Large intestine (tissue), 3 donors: Measurements from ENCODE around the gene TEAD1. TPM values are rescaled to one million over a fixed set of nuclear protein-coding genes. Genes with fewer than 3 reads are reported as not detected.

ENCODE experiments used
- DNase-seq, 2 donors: peaks; one replicate each; pipeline versions ENCODE4 v3.0.0 to v3.0.0-alpha.2; 2013
- H3K27ac ChIP-seq: one replicate; pipeline ENCODE4 v1.5.1; 2013; ENCODE audit warnings: low read length
- H3K27me3 ChIP-seq: 2 replicates; pipeline ENCODE4 v1.6.1; 2013; ENCODE audit warnings: low read length; ENCODE audit not compliant: control insufficient read depth, insufficient read depth
- H3K36me3 ChIP-seq: 2 replicates; pipeline ENCODE4 v1.6.1; 2013; ENCODE audit warnings: low read length; ENCODE audit not compliant: control insufficient read depth, insufficient read depth
- H3K4me1 ChIP-seq: one replicate; pipeline ENCODE4 v1.6.1; 2013; ENCODE audit warnings: low read length; ENCODE audit not compliant: control insufficient read depth, insufficient read depth
- H3K4me3 ChIP-seq: one replicate; pipeline ENCODE4 v1.5.1; 2013; ENCODE audit warnings: low read length
- H3K9me3 ChIP-seq: one replicate; pipeline ENCODE4 v1.6.1; 2013; ENCODE audit warnings: mild to moderate bottlenecking, low read depth, low read length, moderate library complexity; ENCODE audit not compliant: control insufficient read depth
- WGBS: methylation state at CpG from one replicate; pipeline ENCODE4 v1.1.5; 2013; ENCODE audit warnings: low lambda C conversion rate; ENCODE audit not compliant: insufficient coverage; 5-methylcytosine and 5-hydroxymethylcytosine counted together
- polyA plus RNA-seq: library from polyadenylated mRNA; unstranded; fragments of 120-200 nt; gene quantifications from one replicate; pipeline ENCODE4 v1.2.1, GENCODE V29; 2013

The TEAD1 gene
- polyA plus RNA-seq, 1 donor: 38.7 TPM

- peak overlapping the region; percentile 12 for H3K4me3 ChIP-seq
- peak overlapping the region; percentile 85 for H3K27ac ChIP-seq
- DNase-seq: peak; percentile 91 to 95
- no peaks in the 10 kb centered on the region for H3K27me3 ChIP-seq
- H3K36me3 ChIP-seq: no peaks in the 10 kb centered on the region
- WGBS: 60% methylated on average over 2 of the region's 14 CpGs
- H3K4me1 ChIP-seq: peaks cover 49% of the 10 kb centered on the region
- no peaks in the 10 kb centered on the region for H3K9me3 ChIP-seq
Measured at GRCh38 chr11:12692229-12693075, 18.2 kb downstream of the TEAD1 start.

GRCh38 chr11:12693094-12693478, 18.9 kb downstream of the TEAD1 start:
- peak overlapping the region; percentile 85 for H3K27ac ChIP-seq
- H3K9me3 ChIP-seq: no peaks in the 10 kb centered on the region
- WGBS: no CpG with 5 or more reads among the region's 5 CpGs
- no peak for DNase-seq
- H3K36me3 ChIP-seq: no peaks in the 10 kb centered on the region
- H3K4me1 ChIP-seq: peaks cover 45% of the 10 kb centered on the region
- H3K4me3 ChIP-seq: no peak overlapping the region
- no peaks in the 10 kb centered on the region for H3K27me3 ChIP-seq

- peak in 1 of 2 donors; percentile 78 for DNase-seq
- Histone ChIP-seq H3K4me1 (peaks cover 45% of the 10 kb centered on the region), H3K27ac (peak overlapping the region; percentile 85), H3K36me3 (no peaks in the 10 kb centered on the region), H3K27me3 (no peaks in the 10 kb centered on the region), H3K9me3 (no peaks in the 10 kb centered on the region), H3K4me3 (no peak overlapping the region)
- WGBS: no CpG with 5 or more reads among the region's 13 CpGs
Measured at GRCh38 chr11:12693479-12694182, 19.4 kb downstream of the TEAD1 start.

GRCh38 chr11:12694183-12694531, 19.9 kb downstream of the TEAD1 start:
- Histone ChIP-seq H3K27me3 (no peaks in the 10 kb centered on the region), H3K36me3 (no peaks in the 10 kb centered on the region), H3K27ac (peak overlapping the region; percentile 85), H3K4me1 (peaks cover 45% of the 10 kb centered on the region), H3K9me3 (no peaks in the 10 kb centered on the region), H3K4me3 (no peak overlapping the region)
- no peak for DNase-seq
- WGBS: 17% methylated on average over 3 of the region's 6 CpGs

- 83% methylated on average over 1 of the region's 2 CpGs for WGBS
- no peak overlapping the region for H3K27ac ChIP-seq
Measured at GRCh38 chr11:12695221-12695794, 21.1 kb downstream of the TEAD1 start.

GRCh38 chr11:12695873-12696272, 21.7 kb downstream of the TEAD1 start:
- Histone ChIP-seq H3K36me3 (no peaks in the 10 kb centered on the region), H3K9me3 (no peaks in the 10 kb centered on the region), H3K4me1 (peaks cover 44% of the 10 kb centered on the region), H3K27ac (no peak overlapping the region), H3K27me3 (no peaks in the 10 kb centered on the region), H3K4me3 (no peak overlapping the region)
- no peak for DNase-seq
- no CpG with 5 or more reads among the region's 3 CpGs for WGBS

More at GRCh38 chr11:12695221-12695794, 21.1 kb downstream of the TEAD1 start:
- Histone ChIP-seq H3K9me3 (no peaks in the 10 kb centered on the region), H3K36me3 (no peaks in the 10 kb centered on the region), H3K4me3 (no peak overlapping the region), H3K27me3 (no peaks in the 10 kb centered on the region), H3K4me1 (peaks cover 40% of the 10 kb centered on the region)
- DNase-seq: no peak

- no peak overlapping the region for H3K27ac ChIP-seq
- no peaks in the 10 kb centered on the region for H3K9me3 ChIP-seq
- no peak for DNase-seq
- H3K4me1 ChIP-seq: peaks cover 37% of the 10 kb centered on the region
- no peaks in the 10 kb centered on the region for H3K27me3 ChIP-seq
- no peaks in the 10 kb centered on the region for H3K36me3 ChIP-seq
- no peak overlapping the region for H3K4me3 ChIP-seq
- 83% methylated on average over 2 of the region's 5 CpGs for WGBS
Measured at GRCh38 chr11:12696911-12697581, 22.8 kb downstream of the TEAD1 start.

GRCh38 chr11:12698048-12698447, 23.8 kb downstream of the TEAD1 start:
- H3K4me1 ChIP-seq: peaks cover 27% of the 10 kb centered on the region
- H3K27ac ChIP-seq: no peak overlapping the region
- H3K36me3 ChIP-seq: no peaks in the 10 kb centered on the region
- no peak for DNase-seq
- H3K4me3 ChIP-seq: no peak overlapping the region
- no CpG with 5 or more reads among the region's 5 CpGs for whole genome bisulfite sequencing
- no peaks in the 10 kb centered on the region for H3K9me3 ChIP-seq
- H3K27me3 ChIP-seq: no peaks in the 10 kb centered on the region

GRCh38 chr11:12701811-12702592, 27.8 kb downstream of the TEAD1 start:
- Histone ChIP-seq H3K27me3 (no peaks in the 10 kb centered on the region), H3K4me1 (peaks cover 3% of the 10 kb centered on the region), H3K36me3 (no peaks in the 10 kb centered on the region), H3K4me3 (no peak overlapping the region), H3K27ac (no peak overlapping the region), H3K9me3 (no peaks in the 10 kb centered on the region)
- DNase-seq: no peak
- 87% methylated on average over 3 of the region's 11 CpGs for WGBS
